HepG2 (cell line): ENCODE data around the gene BATF2. TPM values are rescaled to one million over a fixed set of nuclear protein-coding genes. Genes with fewer than 3 reads are reported as not detected.

ENCODE experiments used
- BORCS8-MEF2B ChIP-seq: sonication (generic); formaldehyde crosslinking; IDR thresholded peaks from 2 replicates; pipeline ENCODE4 v1.8.0; 2022; ENCODE audit warnings: mild to moderate bottlenecking, missing genetic modification reagents
- CBX1 ChIP-seq: IDR thresholded peaks from one replicate; pipeline ENCODE4 v1.6.1; 2016; ENCODE audit warnings: antibody characterized with exemption, low read depth
- GPBP1L1 ChIP-seq: sonication (generic); formaldehyde crosslinking; IDR thresholded peaks from 2 replicates; pipeline ENCODE4 v1.5.0; 2020; ENCODE audit warnings: mild to moderate bottlenecking, missing genetic modification reagents
- HOXA3 ChIP-seq: sonication (generic); formaldehyde crosslinking; IDR thresholded peaks from 2 replicates; pipeline ENCODE4 v1.5.0; 2020; ENCODE audit warnings: missing genetic modification reagents
- JDP2 ChIP-seq: sonication (generic); formaldehyde crosslinking; IDR thresholded peaks from 2 replicates; pipeline ENCODE4 v1.8.1; 2022; ENCODE audit warnings: missing genetic modification reagents, borderline replicate concordance
- NCOA5 ChIP-seq: sonication (generic); formaldehyde crosslinking; IDR thresholded peaks from 2 replicates; pipeline ENCODE4 v1.4.0; 2020; ENCODE audit warnings: missing genetic modification reagents
- NFIB ChIP-seq: sonication (generic); formaldehyde crosslinking; IDR thresholded peaks from 2 replicates; pipeline ENCODE4 v1.9.0; 2021; ENCODE audit warnings: missing genetic modification reagents, mild to moderate bottlenecking, borderline replicate concordance
- NFKB2 ChIP-seq: sonication (generic); formaldehyde crosslinking; IDR thresholded peaks from 2 replicates; pipeline ENCODE4 v1.4.0; 2020; ENCODE audit warnings: missing genetic modification reagents, borderline replicate concordance
- NR3C1 ChIP-seq: sonication (generic); formaldehyde crosslinking; IDR thresholded peaks from 2 replicates; pipeline ENCODE4 v1.4.0; 2020; ENCODE audit warnings: missing genetic modification reagents
- RFX1 ChIP-seq: fragments of 450-650 bp; IDR thresholded peaks from 2 replicates; pipeline ENCODE4 v1.6.1; 2017
- RFXAP ChIP-seq: sonication (generic); formaldehyde crosslinking; IDR thresholded peaks from 2 replicates; pipeline ENCODE4 v1.4.0; 2020; ENCODE audit warnings: missing genetic modification reagents, borderline replicate concordance
- TBP ChIP-seq: sonication (generic); formaldehyde crosslinking; IDR thresholded peaks from 2 replicates; pipeline ENCODE4 v1.5.0; 2020; ENCODE audit warnings: missing genetic modification reagents
- TGIF2 ChIP-seq: IDR thresholded peaks from 2 replicates; pipeline ENCODE4 v1.6.1; 2016; ENCODE audit warnings: control low read depth, missing compliant biosample characterization
- ZBTB21 ChIP-seq: sonication (generic); formaldehyde crosslinking; IDR thresholded peaks from 2 replicates; pipeline ENCODE4 v1.4.0; 2020; ENCODE audit warnings: missing genetic modification reagents
- ZBTB38 ChIP-seq: sonication (generic); formaldehyde crosslinking; IDR thresholded peaks from 2 replicates; pipeline ENCODE4 v1.5.1; 2020; ENCODE audit warnings: mild to moderate bottlenecking, missing genetic modification reagents
- ZEB1 ChIP-seq: IDR thresholded peaks from 2 replicates; pipeline ENCODE4 v1.6.1; 2012; ENCODE audit warnings: mild to moderate bottlenecking, low read depth, inconsistent platforms; ENCODE audit not compliant: insufficient replicate concordance
- ZFP90 ChIP-seq: sonication (generic); formaldehyde crosslinking; IDR thresholded peaks from 2 replicates; pipeline ENCODE4 v1.8.0; 2022; ENCODE audit warnings: missing genetic modification reagents, mild to moderate bottlenecking, inconsistent platforms, borderline replicate concordance
- ZNF256 ChIP-seq: sonication (generic); formaldehyde crosslinking; conservative IDR thresholded peaks from 2 replicates; pipeline ENCODE4 v1.4.0; 2020; ENCODE audit warnings: missing genetic modification reagents
- ZNF382 ChIP-seq: sonication (generic); formaldehyde crosslinking; IDR thresholded peaks from 2 replicates; pipeline ENCODE4 v1.5.0; 2020; ENCODE audit warnings: missing genetic modification reagents, mild to moderate bottlenecking, borderline replicate concordance
- ZNF552 ChIP-seq: sonication (generic); formaldehyde crosslinking; IDR thresholded peaks from 2 replicates; pipeline ENCODE4 v1.9.0; 2022; ENCODE audit warnings: missing genetic modification reagents, mild to moderate bottlenecking, borderline replicate concordance
- ZNF598 ChIP-seq: sonication (generic); formaldehyde crosslinking; IDR thresholded peaks from 2 replicates; pipeline ENCODE4 v1.5.1; 2020; ENCODE audit warnings: mild to moderate bottlenecking, missing genetic modification reagents, borderline replicate concordance
- ZNF766 ChIP-seq: sonication (generic); formaldehyde crosslinking; IDR thresholded peaks from 2 replicates; pipeline ENCODE4 v1.5.0; 2020; ENCODE audit warnings: missing genetic modification reagents, borderline replicate concordance
- ZSCAN29 ChIP-seq: sonication (generic); formaldehyde crosslinking; conservative IDR thresholded peaks from 2 replicates; pipeline ENCODE4 v1.4.0; 2020; ENCODE audit warnings: mild to moderate bottlenecking, missing genetic modification reagents
- polyA plus RNA-seq, 8 experiments: library from polyadenylated mRNA; depleted of rRNA in 3 of 8; stranded (reverse) in 7 of 8; unstranded in 1 of 8; fragments of >200 nt; fragmentation: Illumina TruSeq in 4 of 8; extraction: Trizol in 4 of 8; gene quantifications; 2 replicates each; pipeline versions ENCODE4 v1.2.1 to v1.2.3, GENCODE V29; 2011 to 2016; ENCODE audit warnings: low read depth in 4 of 8, missing spikeins in 1 of 8, mixed read lengths in 1 of 8; ENCODE audit not compliant: insufficient read depth in 1 of 8
- total RNA-seq, 5 experiments: library from RNA; depleted of rRNA; stranded (reverse); fragments of >200 nt; fragmentation: Illumina TruSeq; extraction: Trizol; gene quantifications; 2 replicates each; pipeline ENCODE4 v1.2.3, GENCODE V29; 2016; ENCODE audit warnings: low read depth in 1 of 5
- TF ChIP-seq, protein P1 (sequence below): IDR thresholded peaks from 2 replicates; pipeline ENCODE4 v1.6.1; 2016; ENCODE audit warnings: low read depth
- TF ChIP-seq, protein P2 (sequence below): sonication (generic); formaldehyde crosslinking; conservative IDR thresholded peaks from 2 replicates; pipeline ENCODE4 v1.5.0; 2020; ENCODE audit warnings: missing genetic modification reagents
- TF ChIP-seq, protein P3 (sequence below): sonication (generic); formaldehyde crosslinking; IDR thresholded peaks from 2 replicates; pipeline ENCODE4 v1.8.1; 2023; ENCODE audit warnings: mild to moderate bottlenecking, missing genetic modification reagents

The BATF2 gene
- total and polyA plus RNA-seq, 2 of the 13 experiments (the other 11 are each of a cell fraction or from before 2014, with no cell fraction given) = 2.8 to 3.9 TPM

GRCh38 chr11:65040847-65041622 is 44.3 kb upstream of the BATF2 start, which contains the start of gene SAC3D1 (continued):
- TF ChIP-seq, protein P1, sequence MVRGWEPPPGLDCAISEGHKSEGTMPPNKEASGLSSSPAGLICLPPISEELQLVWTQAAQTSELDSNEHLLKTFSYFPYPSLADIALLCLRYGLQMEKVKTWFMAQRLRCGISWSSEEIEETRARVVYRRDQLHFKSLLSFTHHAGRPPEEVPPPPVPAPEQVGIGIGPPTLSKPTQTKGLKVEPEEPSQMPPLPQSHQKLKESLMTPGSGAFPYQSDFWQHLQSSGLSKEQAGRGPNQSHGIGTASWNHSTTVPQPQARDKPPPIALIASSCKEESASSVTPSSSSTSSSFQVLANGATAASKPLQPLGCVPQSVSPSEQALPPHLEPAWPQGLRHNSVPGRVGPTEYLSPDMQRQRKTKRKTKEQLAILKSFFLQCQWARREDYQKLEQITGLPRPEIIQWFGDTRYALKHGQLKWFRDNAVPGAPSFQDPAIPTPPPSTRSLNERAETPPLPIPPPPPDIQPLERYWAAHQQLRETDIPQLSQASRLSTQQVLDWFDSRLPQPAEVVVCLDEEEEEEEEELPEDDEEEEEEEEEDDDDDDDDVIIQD (CRISPR knock-in tag) = no peak
- TF ChIP-seq HOXA3 = peak; percentile 85
- TF ChIP-seq ZFP90 = no peak
- TF ChIP-seq ZEB1 = no peak
- peak; percentile 67; the same call in 1 of the 2 replicates for TF ChIP-seq RFXAP (CRISPR knock-in tag)
- no peak for TF ChIP-seq ZNF256 (CRISPR knock-in tag)
- TF ChIP-seq, protein P2, sequence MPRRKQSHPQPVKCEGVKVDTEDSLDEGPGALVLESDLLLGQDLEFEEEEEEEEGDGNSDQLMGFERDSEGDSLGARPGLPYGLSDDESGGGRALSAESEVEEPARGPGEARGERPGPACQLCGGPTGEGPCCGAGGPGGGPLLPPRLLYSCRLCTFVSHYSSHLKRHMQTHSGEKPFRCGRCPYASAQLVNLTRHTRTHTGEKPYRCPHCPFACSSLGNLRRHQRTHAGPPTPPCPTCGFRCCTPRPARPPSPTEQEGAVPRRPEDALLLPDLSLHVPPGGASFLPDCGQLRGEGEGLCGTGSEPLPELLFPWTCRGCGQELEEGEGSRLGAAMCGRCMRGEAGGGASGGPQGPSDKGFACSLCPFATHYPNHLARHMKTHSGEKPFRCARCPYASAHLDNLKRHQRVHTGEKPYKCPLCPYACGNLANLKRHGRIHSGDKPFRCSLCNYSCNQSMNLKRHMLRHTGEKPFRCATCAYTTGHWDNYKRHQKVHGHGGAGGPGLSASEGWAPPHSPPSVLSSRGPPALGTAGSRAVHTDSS (CRISPR knock-in tag) = no peak
- no peak for TF ChIP-seq ZSCAN29
- TF ChIP-seq ZNF598 (CRISPR knock-in tag) = no peak
- TF ChIP-seq GPBP1L1 (CRISPR knock-in tag) = no peak
- TF ChIP-seq TGIF2 (CRISPR knock-in tag) = no peak
- TF ChIP-seq CBX1 = no peak
- no peak for TF ChIP-seq ZNF552 (CRISPR knock-in tag)
- peak; percentile 33; the same call in 1 of the 2 replicates for TF ChIP-seq JDP2 (CRISPR knock-in tag)
- TF ChIP-seq, protein P3, sequence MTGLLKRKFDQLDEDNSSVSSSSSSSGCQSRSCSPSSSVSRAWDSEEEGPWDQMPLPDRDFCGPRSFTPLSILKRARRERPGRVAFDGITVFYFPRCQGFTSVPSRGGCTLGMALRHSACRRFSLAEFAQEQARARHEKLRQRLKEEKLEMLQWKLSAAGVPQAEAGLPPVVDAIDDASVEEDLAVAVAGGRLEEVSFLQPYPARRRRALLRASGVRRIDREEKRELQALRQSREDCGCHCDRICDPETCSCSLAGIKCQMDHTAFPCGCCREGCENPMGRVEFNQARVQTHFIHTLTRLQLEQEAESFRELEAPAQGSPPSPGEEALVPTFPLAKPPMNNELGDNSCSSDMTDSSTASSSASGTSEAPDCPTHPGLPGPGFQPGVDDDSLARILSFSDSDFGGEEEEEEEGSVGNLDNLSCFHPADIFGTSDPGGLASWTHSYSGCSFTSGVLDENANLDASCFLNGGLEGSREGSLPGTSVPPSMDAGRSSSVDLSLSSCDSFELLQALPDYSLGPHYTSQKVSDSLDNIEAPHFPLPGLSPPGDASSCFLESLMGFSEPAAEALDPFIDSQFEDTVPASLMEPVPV = peak; percentile 85; the same call in 1 of the 2 replicates
- TF ChIP-seq RFX1 = no peak
- TF ChIP-seq ZBTB21 (CRISPR knock-in tag) = no peak
- TF ChIP-seq NFKB2 (CRISPR knock-in tag) = peak; percentile 70; the same call in 1 of the 2 replicates
- TF ChIP-seq ZNF766 = peak; percentile 20; the same call in 1 of the 2 replicates
- TF ChIP-seq TBP (CRISPR knock-in tag) = no peak
- no peak for TF ChIP-seq NR3C1 (CRISPR knock-in tag)
- TF ChIP-seq BORCS8-MEF2B (CRISPR knock-in tag) = peak; percentile 3; the same call in 1 of the 2 replicates
- TF ChIP-seq ZBTB38 (CRISPR knock-in tag) = peak; percentile 26
- no peak for TF ChIP-seq NCOA5
- no peak for TF ChIP-seq ZNF382 (CRISPR knock-in tag)
- no peak for TF ChIP-seq NFIB (CRISPR knock-in tag)
